SU-DHL-6 (cell line): ENCODE measurements around the gene GALNT14.

Experiments
- H2AFZ ChIP-seq: fragments of 200-600 bp; sonication (generic); 2 replicates; pipeline ENCODE4 v1.6.1; 2014; ENCODE audit warnings: low read depth, mild to moderate bottlenecking, moderate library complexity, mixed read lengths, antibody characterized with exemption, low read length; ENCODE audit not compliant: severe bottlenecking
- H3F3A ChIP-seq: fragments of 200-600 bp; shearing (Covaris generic); 2 replicates; pipeline ENCODE4 v1.6.0; 2016; ENCODE audit warnings: antibody characterized with exemption, mild to moderate bottlenecking; ENCODE audit not compliant: insufficient read depth
- H3K27ac ChIP-seq: fragments of 200-600 bp; sonication (generic); 2 replicates; pipeline ENCODE4 v1.5.1; 2016; ENCODE audit warnings: low read depth, mild to moderate bottlenecking, low read length, moderate library complexity, mixed read lengths
- H3K27me3 ChIP-seq: fragments of 200-600 bp; sonication (generic), shearing (Covaris generic); 2 replicates; pipeline ENCODE4 v1.6.0; 2014; ENCODE audit warnings: mild to moderate bottlenecking, low read length
- H3K36me3 ChIP-seq: fragments of 200-600 bp; sonication (generic); 2 replicates; pipeline ENCODE4 v1.6.1; 2014; ENCODE audit warnings: mild to moderate bottlenecking, low read length, mixed read lengths
- H3K4me2 ChIP-seq: fragments of 300-600, 200-600 bp; shearing (Covaris generic), sonication (generic); 2 replicates; pipeline ENCODE4 v1.6.0; 2014; ENCODE audit warnings: low read length, low read depth, mild to moderate bottlenecking; ENCODE audit not compliant: poor library complexity, severe bottlenecking
- H3K4me3 ChIP-seq: fragments of 200-600 bp; sonication (generic); 2 replicates; pipeline ENCODE4 v1.5.1; 2014; ENCODE audit warnings: antibody characterized with exemption, low read length, mild to moderate bottlenecking, mixed read lengths; ENCODE audit not compliant: insufficient read depth, poor library complexity, severe bottlenecking
- H3K79me2 ChIP-seq: fragments of 200-600 bp; sonication (generic); 2 replicates; pipeline ENCODE4 v1.6.1; 2014; ENCODE audit warnings: mild to moderate bottlenecking, low read length, moderate library complexity; ENCODE audit not compliant: insufficient read depth
- H3K9ac ChIP-seq: fragments of 200-600 bp; sonication (generic); 2 replicates; pipeline ENCODE4 v1.7.0; 2014; ENCODE audit warnings: mild to moderate bottlenecking, low read length
- H3K9me2 ChIP-seq: fragments of 200-600 bp; sonication (generic); replicated peaks from 2 replicates; pipeline ENCODE4 v1.6.1; 2014; ENCODE audit warnings: low read length; ENCODE audit not compliant: insufficient read depth
- H3K9me3 ChIP-seq: fragments of 200-600 bp; sonication (generic); 2 replicates; pipeline ENCODE4 v1.6.1; 2014; ENCODE audit warnings: low read length, mixed read lengths; ENCODE audit not compliant: insufficient read depth
- H4K20me1 ChIP-seq: fragments of 200-600 bp; sonication (generic); 2 replicates; pipeline ENCODE4 v1.6.1; 2014; ENCODE audit warnings: low read depth, mild to moderate bottlenecking, antibody characterized with exemption, low read length, moderate library complexity, mixed read lengths
- CTCF ChIP-seq: fragments of 200-600 bp; sonication (generic); IDR thresholded peaks from one replicate; pipeline ENCODE4 v1.5.1; 2017; ENCODE audit warnings: antibody characterized with exemption, mild to moderate bottlenecking, low read length, moderate library complexity; ENCODE audit not compliant: insufficient read depth, poor library complexity, severe bottlenecking
- EZH2phosphoT487 ChIP-seq: fragments of 200-600 bp; sonication (generic), shearing (Covaris generic); conservative IDR thresholded peaks from 2 replicates; pipeline ENCODE4 v1.6.1; 2018; ENCODE audit warnings: mild to moderate bottlenecking, antibody characterized with exemption, low read length, moderate library complexity, mixed read lengths

Gene GALNT14

GRCh38 chr2:30966786-30967185, 171.5 kb downstream of the GALNT14 start:
- Histone ChIP-seq H3K79me2 (no peaks in the 10 kb centered on the region), H3K9ac (no peak overlapping the region), H3F3A (no peaks in the 10 kb centered on the region), H3K36me3 (no peaks in the 10 kb centered on the region), H3K4me3 (no peak overlapping the region), H2AFZ (no peak overlapping the region), H4K20me1 (no peaks in the 10 kb centered on the region), H3K27me3 (no peaks in the 10 kb centered on the region), H3K9me3 (no peaks in the 10 kb centered on the region), H3K27ac (no peak overlapping the region), H3K9me2 (no peaks in the 10 kb centered on the region), H3K4me2 (no peak overlapping the region)
- TF ChIP-seq CTCF (no peak), EZH2phosphoT487 (no peak)

- Histone ChIP-seq H2AFZ (no peak overlapping the region), H3K9me2 (no peaks in the 10 kb centered on the region), H3K27ac (no peak overlapping the region), H3K36me3 (no peaks in the 10 kb centered on the region), H3K27me3 (no peaks in the 10 kb centered on the region), H4K20me1 (no peaks in the 10 kb centered on the region), H3K9me3 (no peaks in the 10 kb centered on the region), H3K9ac (no peak overlapping the region), H3K4me2 (no peak overlapping the region), H3K79me2 (no peaks in the 10 kb centered on the region), H3F3A (no peaks in the 10 kb centered on the region), H3K4me3 (no peak overlapping the region)
- TF ChIP-seq EZH2phosphoT487 (no peak), CTCF (no peak)
These were observed 173.2 kb downstream of the GALNT14 start for GRCh38 chr2:30965022-30965531.

DNA sequence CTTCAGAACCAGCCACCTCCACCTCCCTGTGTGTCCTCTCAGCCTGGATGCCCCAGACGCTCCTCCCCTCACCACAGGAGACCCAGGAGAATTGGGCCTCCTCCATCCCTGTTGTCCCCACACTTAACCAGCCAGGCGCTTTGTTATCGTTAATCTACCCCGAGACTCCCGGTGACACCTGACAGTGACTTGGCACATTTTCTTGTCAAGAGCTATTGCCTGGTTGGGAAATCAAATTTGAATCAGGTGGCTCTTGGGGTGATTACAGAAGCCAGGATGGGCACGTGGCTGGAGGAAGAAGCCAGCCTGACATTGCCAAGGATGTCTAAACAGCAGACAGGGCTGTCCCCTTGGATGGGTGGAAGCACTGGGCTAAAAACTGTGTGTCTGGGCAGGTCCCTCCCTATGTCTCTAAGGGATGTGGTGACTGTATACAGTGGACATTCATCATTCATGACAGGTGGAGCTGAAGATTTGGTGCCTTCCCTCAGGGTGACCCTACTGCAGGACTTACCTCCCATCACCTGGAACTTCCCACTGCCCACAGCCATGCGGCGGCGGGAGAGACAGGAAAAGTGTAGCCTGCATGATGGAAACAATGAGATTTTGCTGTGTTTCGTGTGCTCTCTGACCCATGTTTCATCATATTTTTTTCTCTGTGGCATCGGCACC, 173.8 kb downstream of the GALNT14 start:
- H3K9me2 ChIP-seq: no peaks in the 10 kb centered on the region
- no peaks in the 10 kb centered on the region for H3K27me3 ChIP-seq
- no peaks in the 10 kb centered on the region for H3K36me3 ChIP-seq
- no peak overlapping the region for H3K9ac ChIP-seq
- H3K9me3 ChIP-seq: no peaks in the 10 kb centered on the region
- H2AFZ ChIP-seq: no peak overlapping the region
- H3F3A ChIP-seq: no peaks in the 10 kb centered on the region
- TF ChIP-seq CTCF (no peak), EZH2phosphoT487 (no peak)
- H3K27ac ChIP-seq: no peak overlapping the region
- no peak overlapping the region for H3K4me2 ChIP-seq
- no peaks in the 10 kb centered on the region for H4K20me1 ChIP-seq
- H3K79me2 ChIP-seq: no peaks in the 10 kb centered on the region
- no peak overlapping the region for H3K4me3 ChIP-seq
